Measurements from ENCODE around the gene TULP4.
"Not testable (repeated sequence)": the region's sequence is repeated elsewhere in the genome, so short reads cannot be mapped to it uniquely, and the experiment has no call there.

The TULP4 gene

DNA sequence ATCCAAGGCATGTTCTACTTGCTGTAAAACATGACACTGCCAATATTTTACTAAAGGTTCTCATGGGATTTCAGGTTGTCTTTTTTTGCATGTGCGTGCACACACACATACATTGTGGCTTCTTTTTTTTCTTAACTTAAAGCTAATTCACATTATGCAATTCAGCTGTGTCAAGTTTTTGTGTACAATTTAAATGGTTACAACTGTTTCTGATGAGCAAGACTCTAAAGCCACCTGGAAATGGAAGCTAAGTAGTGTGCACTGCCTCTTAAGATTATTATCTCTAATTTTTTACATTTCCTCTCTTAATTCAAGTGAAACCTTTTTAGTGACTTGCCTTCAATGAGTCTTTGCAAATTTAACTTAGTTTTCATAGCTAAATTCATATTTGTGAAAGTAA lies 75.3 kb downstream of the TULP4 start:
- TF ChIP-seq, protein P1, sequence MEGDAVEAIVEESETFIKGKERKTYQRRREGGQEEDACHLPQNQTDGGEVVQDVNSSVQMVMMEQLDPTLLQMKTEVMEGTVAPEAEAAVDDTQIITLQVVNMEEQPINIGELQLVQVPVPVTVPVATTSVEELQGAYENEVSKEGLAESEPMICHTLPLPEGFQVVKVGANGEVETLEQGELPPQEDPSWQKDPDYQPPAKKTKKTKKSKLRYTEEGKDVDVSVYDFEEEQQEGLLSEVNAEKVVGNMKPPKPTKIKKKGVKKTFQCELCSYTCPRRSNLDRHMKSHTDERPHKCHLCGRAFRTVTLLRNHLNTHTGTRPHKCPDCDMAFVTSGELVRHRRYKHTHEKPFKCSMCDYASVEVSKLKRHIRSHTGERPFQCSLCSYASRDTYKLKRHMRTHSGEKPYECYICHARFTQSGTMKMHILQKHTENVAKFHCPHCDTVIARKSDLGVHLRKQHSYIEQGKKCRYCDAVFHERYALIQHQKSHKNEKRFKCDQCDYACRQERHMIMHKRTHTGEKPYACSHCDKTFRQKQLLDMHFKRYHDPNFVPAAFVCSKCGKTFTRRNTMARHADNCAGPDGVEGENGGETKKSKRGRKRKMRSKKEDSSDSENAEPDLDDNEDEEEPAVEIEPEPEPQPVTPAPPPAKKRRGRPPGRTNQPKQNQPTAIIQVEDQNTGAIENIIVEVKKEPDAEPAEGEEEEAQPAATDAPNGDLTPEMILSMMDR (IDR thresholded peaks at IDR 0.05; ENCODE audit: low read depth, low read length) = no peak
- H3K4me3 ChIP-seq (ENCODE audit: low read depth, low read length) = no peak overlapping the region

DNA sequence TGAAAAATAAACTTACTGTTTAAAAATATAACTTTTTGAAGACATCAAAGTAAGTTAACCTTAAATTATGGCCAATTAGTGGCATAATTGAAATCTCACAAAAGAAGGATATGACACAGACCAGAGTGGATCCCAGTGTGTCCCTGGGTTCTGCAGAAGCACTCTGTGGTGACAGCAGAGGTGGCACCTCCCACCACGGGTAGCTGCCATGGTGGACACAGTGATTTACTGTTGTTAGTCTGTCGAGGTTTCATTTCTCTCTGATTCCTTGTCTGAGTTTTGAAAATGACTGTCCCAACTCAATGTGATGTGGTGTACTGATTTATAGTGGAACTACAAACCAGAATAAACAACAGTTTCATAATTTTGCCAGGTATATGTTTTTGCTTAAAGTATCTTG lies 76.5 kb downstream of the TULP4 start:
- TF ChIP-seq, protein P1 (IDR thresholded peaks at IDR 0.05; ENCODE audit: low read depth, low read length) = no peak

DNA sequence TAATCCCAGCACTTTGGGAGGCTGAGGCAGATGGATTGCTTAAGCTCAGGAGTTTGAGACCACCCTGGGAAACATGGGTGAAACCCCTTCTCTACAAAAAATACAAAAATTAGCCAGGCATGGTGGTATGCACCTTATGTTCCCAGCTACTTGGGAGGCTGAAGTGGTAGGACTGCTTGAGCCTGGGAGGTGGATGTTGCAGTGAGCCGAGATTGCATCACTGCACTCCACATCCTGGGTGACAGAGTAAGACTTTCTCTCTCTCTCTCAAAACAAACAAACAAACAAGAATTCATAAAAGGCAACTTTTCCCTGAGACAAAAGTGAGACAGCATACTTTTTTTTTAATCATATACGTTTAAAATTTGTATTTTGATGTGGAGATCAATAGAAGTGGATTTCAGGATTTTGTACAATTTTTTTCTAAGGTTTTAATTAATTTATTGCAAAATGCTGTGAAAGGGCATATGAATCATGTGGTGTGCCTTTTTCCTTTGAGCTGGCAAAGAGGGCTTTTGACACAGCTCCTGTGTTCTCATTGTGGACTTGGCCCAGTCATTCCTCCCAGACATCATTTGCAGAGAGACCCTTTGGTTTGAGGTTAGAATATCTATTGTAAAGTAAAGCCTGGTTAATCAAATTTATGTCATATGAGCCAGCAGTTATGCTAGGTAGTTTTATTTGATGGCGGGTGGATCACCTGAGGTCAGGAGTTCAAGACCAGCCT lies 77.1 kb downstream of the TULP4 start:
- TF ChIP-seq, protein P1 (IDR thresholded peaks at IDR 0.05; ENCODE audit: low read depth, low read length) = no peak

More for the DNA sequence above, 76.5 kb downstream of the TULP4 start:
- no peak overlapping the region for H3K4me3 ChIP-seq (ENCODE audit: low read depth, low read length)

DNA sequence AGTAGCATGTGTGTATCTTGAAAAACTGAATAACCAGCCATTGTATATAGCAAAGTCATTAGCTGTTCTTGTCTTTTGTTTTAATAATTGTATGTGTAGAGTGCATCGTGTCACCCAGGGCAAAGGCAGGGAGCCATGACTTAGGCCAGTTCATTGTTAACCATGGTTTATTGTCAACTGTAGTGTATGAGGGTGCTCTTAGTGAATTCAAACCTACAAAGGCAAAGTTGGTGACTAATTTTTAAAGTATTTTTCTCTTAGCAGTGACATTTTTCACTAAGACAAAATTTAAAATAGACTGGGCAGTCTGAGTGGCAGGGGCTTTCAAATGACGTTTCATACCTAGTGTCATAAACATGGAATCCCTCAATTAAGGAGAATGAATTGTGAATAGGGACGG lies 79.0 kb downstream of the TULP4 start:
- H3K4me3 ChIP-seq (ENCODE audit: low read depth, low read length) = no peak overlapping the region
- TF ChIP-seq, protein P1 (IDR thresholded peaks at IDR 0.05; ENCODE audit: low read depth, low read length) = no peak

More for the DNA sequence above, 77.1 kb downstream of the TULP4 start:
- H3K4me3 ChIP-seq (ENCODE audit: low read depth, low read length) = no peak overlapping the region

DNA sequence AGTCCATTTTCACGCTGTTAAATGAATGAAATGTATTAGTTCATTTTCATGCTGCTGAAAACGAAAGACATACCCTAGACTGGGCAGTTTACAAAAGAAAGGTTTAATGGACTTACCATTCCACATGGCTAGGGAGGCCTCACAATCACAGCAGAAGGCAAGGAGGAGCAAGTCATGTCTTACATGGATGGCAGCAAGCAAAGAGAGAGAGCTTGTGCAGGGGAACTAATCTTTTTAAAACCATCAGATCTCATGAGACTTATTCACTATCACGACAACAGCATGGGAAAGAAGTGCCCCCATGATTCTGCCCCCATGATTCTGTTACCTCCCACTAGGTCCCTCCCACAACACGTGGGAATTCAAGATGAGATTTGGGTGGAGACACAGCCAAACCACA lies 79.7 kb downstream of the TULP4 start:
- H3K4me3 ChIP-seq (ENCODE audit: low read depth, low read length) = not testable (repeated sequence)

DNA sequence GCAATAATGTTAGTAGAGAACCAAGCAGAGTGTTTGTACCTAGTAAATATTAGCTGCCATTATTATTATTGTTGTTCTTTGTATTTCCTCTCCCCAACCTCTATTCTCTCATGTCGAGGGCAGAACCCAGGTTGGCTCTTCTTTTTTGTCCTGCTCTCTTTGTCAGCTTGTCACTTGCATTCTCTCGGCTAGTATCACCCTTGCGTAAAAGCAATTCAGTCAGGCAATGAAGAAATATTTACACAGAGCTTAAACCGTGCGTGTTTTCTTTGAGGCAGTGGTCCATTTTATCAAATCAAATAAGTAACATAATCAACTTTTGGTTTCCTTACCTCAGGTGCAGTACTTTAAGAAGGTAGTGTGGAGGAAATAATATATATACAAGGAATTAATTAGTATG lies 83.9 kb downstream of the TULP4 start:
- TF ChIP-seq, protein P1 (IDR thresholded peaks at IDR 0.05; ENCODE audit: low read depth, low read length) = no peak
- H3K4me3 ChIP-seq (ENCODE audit: low read depth, low read length) = no peak overlapping the region

DNA sequence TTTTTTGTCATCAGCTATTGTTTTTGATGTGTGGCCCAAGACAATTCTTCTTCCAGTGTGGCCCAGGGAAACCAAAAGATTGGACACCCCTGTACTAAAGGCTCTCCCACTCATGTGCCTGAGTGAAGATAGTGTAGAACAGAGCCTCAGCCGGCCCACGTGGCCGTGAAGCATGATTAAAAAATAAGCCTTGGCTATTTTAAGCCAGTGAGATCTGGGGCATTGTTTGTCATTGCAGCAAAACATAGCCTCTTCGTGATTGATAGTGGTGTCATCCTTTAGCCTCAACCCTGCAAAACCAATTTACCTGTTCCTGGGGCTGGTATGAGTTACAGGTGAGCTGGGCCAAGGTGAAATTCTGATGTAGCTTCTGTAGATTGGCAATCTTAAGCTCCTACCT lies 85.3 kb downstream of the TULP4 start:
- H3K4me3 ChIP-seq (ENCODE audit: low read depth, low read length) = no peak overlapping the region
- TF ChIP-seq, protein P1 (IDR thresholded peaks at IDR 0.05; ENCODE audit: low read depth, low read length) = no peak

Data from WI38 (cell line).